NCI-H82 (cell line): Measurements from ENCODE around the gene GRIK2.

ENCODE experiments used
- DNase-seq: peaks from one replicate; lab custom pipeline; 2025; lab: John Stamatoyannopoulos, UW

Gene GRIK2

GRCh38 chr6:101400326-101401135, 7.0 kb downstream of the GRIK2 start:
- DNase-seq = no peak

GRCh38 chr6:101401171-101401570, 7.7 kb downstream of the GRIK2 start:
- no peak for DNase-seq

DNA sequence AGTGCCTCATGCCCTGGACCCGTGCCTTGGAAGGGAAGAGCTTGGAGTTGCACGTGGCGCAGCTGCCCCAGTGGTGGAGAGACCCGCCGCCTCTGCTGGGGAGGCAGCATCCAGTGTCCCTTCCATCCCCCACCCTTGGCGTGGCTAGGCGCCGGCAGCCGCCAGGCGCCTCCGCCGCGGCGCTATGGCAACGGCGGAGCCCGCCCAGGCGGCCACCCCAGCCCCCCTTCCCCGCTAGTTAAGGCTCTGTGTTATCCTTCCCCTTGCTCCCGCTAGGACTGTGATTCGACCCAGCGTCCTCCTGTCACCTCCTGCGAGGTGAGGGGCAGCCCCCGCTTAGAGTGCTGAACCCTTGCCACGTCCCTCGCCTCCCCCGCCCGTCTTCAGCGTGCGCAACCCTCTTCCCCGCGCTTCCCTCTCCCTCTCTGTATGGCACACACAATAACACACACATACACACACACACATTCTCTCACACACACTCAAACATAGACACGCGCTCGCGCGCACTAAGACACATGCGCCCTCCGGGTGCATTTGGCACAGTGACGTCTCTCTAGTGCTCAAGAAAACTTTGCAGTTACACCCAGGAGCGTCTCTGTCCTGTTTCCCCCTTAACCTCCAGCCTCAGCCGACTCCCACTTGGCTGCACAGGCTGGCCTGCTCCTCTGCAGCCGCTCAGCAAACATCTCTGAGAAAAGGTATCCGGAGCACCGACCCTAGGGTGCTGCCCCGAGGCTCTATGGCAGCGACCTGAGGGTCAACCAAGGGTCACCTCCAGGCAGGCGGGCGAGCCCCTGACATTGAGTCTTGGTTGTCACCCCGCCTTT, 8.5 kb downstream of the GRIK2 start:
- no peak for DNase-seq

- DNase-seq = no peak
These were observed 9.1 kb downstream of the GRIK2 start for GRCh38 chr6:101402622-101403031.

- no peak for DNase-seq
These were observed 9.9 kb downstream of the GRIK2 start for GRCh38 chr6:101403216-101403945.

DNA sequence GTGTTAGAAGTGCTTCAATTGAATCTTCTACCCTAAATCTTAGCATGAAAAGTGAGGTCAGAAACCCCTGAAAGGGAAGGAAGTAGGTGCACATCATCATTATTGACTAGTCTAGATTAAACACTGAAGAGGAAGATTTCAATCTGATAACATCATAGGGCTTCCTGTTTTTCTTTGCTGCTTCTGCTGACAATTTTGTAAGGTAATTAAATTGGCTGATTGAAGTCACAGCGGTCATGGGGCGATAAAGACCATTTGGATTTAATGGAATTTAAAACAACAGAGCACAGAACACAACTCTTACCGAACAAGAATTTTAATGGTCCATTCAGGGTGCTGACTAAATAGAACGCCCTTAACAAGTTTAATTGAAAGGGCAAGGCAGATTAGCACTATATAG, 11.3 kb downstream of the GRIK2 start:
- no peak for DNase-seq

DNA sequence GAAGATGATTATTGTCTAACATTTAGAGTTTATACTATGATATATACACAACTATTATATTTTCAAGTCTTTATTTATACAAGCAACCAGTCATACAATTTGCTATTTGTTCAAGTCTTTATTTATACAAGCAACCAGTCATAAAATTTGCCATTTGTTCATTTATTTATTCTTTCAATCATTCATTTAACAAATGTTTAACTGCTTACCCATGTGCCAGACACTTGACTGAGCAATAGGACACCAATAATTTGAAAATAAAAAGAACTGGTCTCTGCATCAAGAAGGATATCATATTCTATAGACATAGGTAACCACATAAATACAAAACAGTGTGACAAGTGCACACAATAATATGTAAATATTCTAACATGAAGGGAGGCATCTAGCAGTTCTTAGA, 20.3 kb downstream of the GRIK2 start:
- no peak for DNase-seq

GRCh38 chr6:101417900-101418299, 24.4 kb downstream of the GRIK2 start:
- DNase-seq = no peak

GRCh38 chr6:101422251-101422650, 28.7 kb downstream of the GRIK2 start:
- DNase-seq = no peak

DNA sequence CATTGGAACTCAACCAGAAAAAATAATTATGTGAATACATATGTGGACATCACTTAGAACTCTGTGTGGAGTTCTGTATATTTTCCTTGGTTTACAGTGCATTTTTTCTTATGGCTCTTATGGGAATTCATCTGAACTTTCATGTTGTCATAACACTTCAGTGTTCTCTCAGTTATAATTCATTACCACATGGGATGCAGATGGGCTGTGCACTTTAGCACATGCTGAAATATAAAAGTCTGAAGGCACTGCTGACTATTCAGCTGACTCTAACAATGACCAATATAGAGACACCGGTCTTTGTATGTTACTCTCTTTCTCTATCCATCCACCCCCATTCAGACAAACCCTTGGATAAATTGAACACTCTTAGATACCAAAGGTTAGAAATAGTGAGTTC, 29.3 kb downstream of the GRIK2 start:
- DNase-seq = no peak

GRCh38 chr6:101429270-101429669, 35.8 kb downstream of the GRIK2 start:
- no peak for DNase-seq

GRCh38 chr6:101429845-101430244, 36.3 kb downstream of the GRIK2 start:
- DNase-seq = no peak

- no peak for DNase-seq
These were observed 39.6 kb downstream of the GRIK2 start for GRCh38 chr6:101433141-101433540.

GRCh38 chr6:101434601-101435000, 41.1 kb downstream of the GRIK2 start:
- no peak for DNase-seq

GRCh38 chr6:101435038-101435437, 41.5 kb downstream of the GRIK2 start:
- DNase-seq = no peak

DNA sequence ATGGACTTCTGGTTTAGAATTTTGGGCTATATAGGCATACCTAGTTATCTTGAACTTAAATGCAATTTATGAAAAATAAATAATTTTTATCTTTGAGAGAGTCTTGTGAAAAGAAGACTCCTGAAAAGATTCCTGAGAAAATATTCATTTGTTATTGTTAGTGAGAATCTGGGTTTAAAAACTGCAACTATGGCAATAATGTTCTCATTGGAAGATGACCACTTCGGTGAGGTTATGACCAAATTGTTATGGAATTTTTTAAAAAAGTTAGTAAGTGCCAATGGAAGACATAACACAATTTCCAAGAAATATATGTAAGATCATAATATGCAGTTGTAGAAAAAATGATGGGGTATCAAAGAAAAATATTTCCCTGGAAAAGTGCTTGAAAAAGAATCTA, 46.3 kb downstream of the GRIK2 start:
- DNase-seq = no peak

DNA sequence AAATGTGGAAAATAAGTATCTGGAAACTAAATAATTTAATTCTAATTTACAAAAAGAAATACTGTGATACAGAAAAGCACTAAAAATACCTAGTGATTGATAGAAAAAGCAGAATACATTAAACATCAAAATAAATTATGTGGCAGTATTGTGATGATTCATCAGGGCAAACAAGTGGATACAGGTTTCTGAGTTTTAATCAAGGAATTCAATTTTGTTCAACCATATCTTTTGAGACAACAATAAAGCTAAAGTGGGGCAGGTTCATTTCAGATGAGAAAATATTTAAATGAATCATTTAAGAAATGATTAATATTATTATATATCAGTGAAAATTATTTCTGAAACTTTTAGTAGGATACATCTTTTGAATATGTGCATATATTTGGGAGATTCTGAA, 49.8 kb downstream of the GRIK2 start:
- no peak for DNase-seq

- DNase-seq = no peak
These were observed 51.2 kb downstream of the GRIK2 start for GRCh38 chr6:101444717-101445116.

GRCh38 chr6:101445527-101445926, 52.0 kb downstream of the GRIK2 start:
- no peak for DNase-seq

- DNase-seq = no peak
These were observed 57.4 kb downstream of the GRIK2 start for GRCh38 chr6:101450901-101451300.

DNA sequence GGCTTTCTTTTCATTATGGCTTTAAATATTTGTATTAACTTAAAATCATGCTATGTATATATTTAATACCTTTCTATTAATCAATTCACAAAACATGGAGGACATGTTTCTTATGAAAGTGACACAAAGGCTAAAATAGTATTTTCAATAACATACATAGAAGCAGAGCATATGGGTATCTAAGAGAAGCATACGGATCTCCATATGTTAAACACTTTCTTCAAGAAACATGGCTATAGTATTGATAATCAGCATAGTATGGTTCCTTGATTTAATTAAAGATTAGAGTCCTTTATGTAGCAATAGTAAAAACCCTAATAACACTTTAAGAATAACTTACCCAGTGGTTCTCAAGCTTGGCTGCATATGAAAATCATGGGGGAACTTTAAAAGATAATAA, 58.5 kb downstream of the GRIK2 start:
- DNase-seq = no peak

GRCh38 chr6:101453221-101453620, 59.7 kb downstream of the GRIK2 start:
- DNase-seq = no peak
